DMS153 (cell line): ENCODE measurements around the gene BEND3.
"Not testable (repeated sequence)": the region's sequence is repeated elsewhere in the genome, so short reads cannot be mapped to it uniquely, and the experiment has no call there.

Experiments used
- DNase-seq: peaks from one replicate; lab custom pipeline; 2025; lab: John Stamatoyannopoulos, UW

The BEND3 gene

GRCh38 chr6:107033126-107033525, 82.2 kb downstream of the BEND3 start:
- no peak for DNase-seq

GRCh38 chr6:107032051-107032450, 83.3 kb downstream of the BEND3 start:
- no peak for DNase-seq

GRCh38 chr6:107030151-107030550, 85.2 kb downstream of the BEND3 start:
- no peak for DNase-seq

GRCh38 chr6:107026965-107027364, 88.3 kb downstream of the BEND3 start:
- no peak for DNase-seq

DNA sequence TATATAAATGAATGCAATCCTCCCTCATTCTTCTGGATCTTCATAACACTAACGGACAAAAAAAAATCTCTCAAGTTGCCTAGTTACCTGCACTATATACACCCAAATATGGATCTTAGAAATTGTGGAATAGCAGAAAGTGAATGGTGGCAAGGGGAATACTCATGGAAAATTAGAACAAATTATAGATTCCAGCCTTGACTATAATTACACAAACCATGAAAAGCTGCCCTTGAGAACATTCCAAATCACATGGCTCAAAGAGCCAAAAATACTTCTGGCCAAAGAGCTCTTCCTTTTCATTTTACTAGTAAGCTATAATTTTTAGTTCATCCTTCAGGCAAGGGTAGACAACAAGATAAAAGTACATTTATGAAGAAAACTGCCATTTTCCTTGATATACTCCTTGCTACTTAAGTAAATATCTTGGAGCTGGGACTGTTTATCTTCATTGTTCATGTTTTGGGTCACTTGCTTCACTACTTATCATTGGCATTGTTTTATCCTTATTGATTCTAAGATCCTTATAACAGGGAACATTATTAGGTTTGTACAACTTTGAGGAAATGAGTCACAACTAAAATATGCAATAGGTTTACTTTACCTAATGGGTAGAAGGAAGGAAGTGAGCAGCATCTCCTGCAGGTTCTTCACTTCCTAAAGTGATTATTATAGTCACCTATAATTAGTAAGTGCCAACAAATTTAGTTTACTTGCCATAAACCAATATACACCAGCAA, 93.7 kb downstream of the BEND3 start:
- no peak for DNase-seq

- no peak for DNase-seq
These were observed 95.1 kb downstream of the BEND3 start for GRCh38 chr6:107020239-107020638.

DNA sequence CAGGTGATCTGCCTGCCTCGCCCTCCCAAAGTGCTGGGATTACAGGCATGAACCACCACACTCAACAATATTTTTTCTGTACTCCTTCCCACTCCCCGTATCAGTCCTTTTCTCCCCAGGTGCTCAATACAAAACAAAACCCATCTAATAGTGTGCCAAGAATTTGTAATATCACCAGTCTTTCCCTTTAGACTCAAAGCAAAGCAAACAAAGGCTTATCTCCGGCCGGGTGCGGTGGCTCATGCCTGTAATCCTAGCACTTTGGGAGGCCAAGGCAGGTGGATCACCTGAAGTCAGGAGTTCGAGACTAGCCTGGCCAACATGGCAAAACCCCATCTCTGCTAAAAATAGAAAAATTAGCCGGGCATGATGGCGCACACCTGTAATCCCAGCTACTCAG, 95.7 kb downstream of the BEND3 start:
- DNase-seq: not testable (repeated sequence)

- no peak for DNase-seq
These were observed 96.3 kb downstream of the BEND3 start for GRCh38 chr6:107019047-107019446.
